K562 (cell line): ENCODE measurements around the gene C13orf46. TPM values are rescaled to one million over a fixed set of nuclear protein-coding genes. Genes with fewer than 3 reads are reported as not detected.

ENCODE experiments used
- ATAC-seq: fragments of 200-7000 bp; cut with Tn5 transposase; 3 replicates; pipeline ENCODE4 v1.9.1; 2020; ENCODE audit warnings: moderate library complexity
- BruUV-seq: library from RNA; stranded (reverse); fragments of 400-500 nt; replicated peaks from 2 replicates; lab custom pipeline; 2021; lab: Mats Ljungman, UMichigan
- CTCF ChIA-PET: fragments of 300-600 bp; formaldehyde crosslinking; extraction: SDS; loops from one replicate; lab custom pipeline; 2021; ENCODE audit warnings: low intra/inter-chr PET ratio; lab: Yijun Ruan, JAX
- POLR2A ChIA-PET: fragments of 300-600, 350-650 bp; sonication (Branson Sonifier 250); formaldehyde crosslinking; extraction: SDS; loops from one replicate; lab custom pipeline; 2021; ENCODE audit warnings: antibody characterized with exemption, inconsistent platforms; lab: Yijun Ruan, JAX
- DNase-seq, 4 experiments: peaks; one replicate each; pipeline versions ENCODE4 v3.0.0 to v3.0.0-alpha.2; 2011 to 2018; ENCODE audit warnings: low spot score in 3 of 4, mixed read lengths in 3 of 4; ENCODE audit errors: extremely low read depth in 1 of 4
- FAIRE-seq: peaks from 2 replicates; lab custom pipeline; 2011; peaks lifted over from hg19 to GRCh38; lab: Jason Lieb, UNC
- H2AFZ ChIP-seq: 2 replicates; pipeline ENCODE4 v1.6.0; 2011; ENCODE audit warnings: low read depth, low read length, control low read depth, inconsistent platforms
- H3K27ac ChIP-seq: fragments of 200-600 bp; 3 replicates; pipeline ENCODE4 v1.8.0; 2011; ENCODE audit warnings: low read depth, mild to moderate bottlenecking, control low read depth, inconsistent platforms, low read length, moderate library complexity, mixed read lengths; ENCODE audit errors: extremely low read depth
- H3K27me3 ChIP-seq, 2 experiments: fragments of 300-600 bp in 1 of 2; 2 replicates in 1 of 2; 3 replicates in 1 of 2; pipeline versions ENCODE4 v1.6.0 to v1.8.0; 2011; ENCODE audit warnings: inconsistent platforms in 2 of 2, low read length in 2 of 2, mild to moderate bottlenecking in 1 of 2, mixed read lengths in 1 of 2, moderate library complexity in 1 of 2; ENCODE audit not compliant: control insufficient read depth in 2 of 2, insufficient read depth in 2 of 2
- H3K36me3 ChIP-seq: fragments of 300-600 bp; 3 replicates; pipeline ENCODE4 v1.8.0; 2011; ENCODE audit warnings: mild to moderate bottlenecking, low read length, inconsistent platforms; ENCODE audit not compliant: control insufficient read depth, insufficient read depth
- H3K4me1 ChIP-seq, 2 experiments: fragments of 200-600 bp in 1 of 2; replicated peaks in 1 of 2; 2 replicates in 1 of 2; 3 replicates in 1 of 2; pipeline versions ENCODE4 v1.5.1 to v1.8.0; 2011; ENCODE audit warnings: inconsistent platforms in 2 of 2, low read length in 2 of 2, mild to moderate bottlenecking in 1 of 2, mixed read lengths in 1 of 2, moderate library complexity in 1 of 2; ENCODE audit not compliant: control insufficient read depth in 2 of 2, insufficient read depth in 2 of 2
- H3K4me2 ChIP-seq: 2 replicates; pipeline ENCODE4 v1.6.1; 2011; ENCODE audit warnings: low read length, control low read depth, inconsistent platforms, mixed read lengths; ENCODE audit not compliant: insufficient read depth
- H3K4me3 ChIP-seq: fragments of 200-600 bp; sonication (generic), shearing (Covaris generic); 2 replicates; pipeline ENCODE4 v1.5.1; 2016; ENCODE audit warnings: control low read depth, inconsistent platforms
- H3K79me2 ChIP-seq: fragments of 200-600 bp; 3 replicates; pipeline ENCODE4 v1.8.0; 2011; ENCODE audit warnings: low read length, inconsistent platforms; ENCODE audit not compliant: control insufficient read depth, insufficient read depth
- H3K9ac ChIP-seq, 2 experiments: 2 replicates each; pipeline versions ENCODE4 v1.6.0 to v1.6.1; 2011; ENCODE audit warnings: low read depth in 2 of 2, low read length in 2 of 2, control low read depth in 1 of 2, inconsistent platforms in 1 of 2, mild to moderate bottlenecking in 1 of 2, mixed read lengths in 1 of 2; ENCODE audit not compliant: insufficient read depth in 1 of 2
- H3K9me1 ChIP-seq: one replicate; pipeline ENCODE4 v1.6.0; 2011; ENCODE audit warnings: inconsistent platforms, mild to moderate bottlenecking, low read length, moderate library complexity; ENCODE audit not compliant: control insufficient read depth, insufficient read depth
- H3K9me3 ChIP-seq: replicated peaks from 2 replicates; pipeline ENCODE4 v1.5.1; 2011; ENCODE audit warnings: low read depth, low read length, inconsistent platforms; ENCODE audit not compliant: control insufficient read depth, insufficient read depth
- H4K20me1 ChIP-seq: replicated peaks from 2 replicates; pipeline ENCODE4 v1.6.1; 2011; ENCODE audit warnings: low read length, inconsistent platforms, mixed read lengths; ENCODE audit not compliant: control insufficient read depth, insufficient read depth
- BACH1 ChIP-seq: fragments of 200-800 bp; sonication (Bioruptor generic); IDR thresholded peaks from 2 replicates; pipeline ENCODE4 v1.6.1; 2016; ENCODE audit warnings: missing genetic modification characterization, missing compliant biosample characterization
- BRF2 ChIP-seq: IDR thresholded peaks from 3 replicates; pipeline ENCODE4 v1.6.1; 2011; ENCODE audit warnings: borderline replicate concordance, mild to moderate bottlenecking; ENCODE audit not compliant: insufficient read length, insufficient read depth
- CCAR2 ChIP-seq: fragments of 200-400 bp; formaldehyde crosslinking; IDR thresholded peaks from 2 replicates; pipeline ENCODE4 v1.6.1; 2017; ENCODE audit warnings: mild to moderate bottlenecking, low read depth, low read length
- CHD7 ChIP-seq: fragments of 200-600 bp; sonication (generic); IDR thresholded peaks from one replicate; pipeline ENCODE4 v1.6.1; 2012; ENCODE audit warnings: mild to moderate bottlenecking, low read depth, low read length, inconsistent platforms
- COPS2 ChIP-seq: fragments of 450-650 bp; conservative IDR thresholded peaks from 2 replicates; pipeline ENCODE4 v1.6.1; 2016; ENCODE audit warnings: mild to moderate bottlenecking, moderate library complexity
- E2F4 ChIP-seq: sonication (generic); formaldehyde crosslinking; IDR thresholded peaks from 2 replicates; pipeline ENCODE4 v1.8.0; 2022; ENCODE audit warnings: mild to moderate bottlenecking, low read depth, missing genetic modification reagents
- EGR1 ChIP-seq: fragments of 450-650 bp; conservative IDR thresholded peaks from 2 replicates; pipeline ENCODE4 v1.6.1; 2017; ENCODE audit warnings: mild to moderate bottlenecking
- GTF2A2 ChIP-seq: IDR thresholded peaks from 2 replicates; pipeline ENCODE4 v1.6.1; 2016; ENCODE audit warnings: mild to moderate bottlenecking, missing genetic modification characterization, missing compliant biosample characterization
- ZBED1 ChIP-seq: IDR thresholded peaks from 2 replicates; pipeline ENCODE4 v1.6.1; 2014
- WGBS: fragments of 100-300 bp; shearing (Covaris generic); methylation state at CpG from one replicate; pipeline ENCODE4 v1.1.6; 2016; ENCODE audit warnings: low coverage, mixed read lengths; ENCODE audit not compliant: insufficient coverage; ENCODE audit errors: missing lambda C conversion rate; 5-methylcytosine and 5-hydroxymethylcytosine counted together
- in situ Hi-C: fragments of 300-500 bp; cut with MboI; formaldehyde crosslinking; loops from 4 replicates; pipeline ENCODE4 v1.15.0; 2018; ENCODE audit warnings: inconsistent platforms, mixed read lengths
- intact Hi-C: fragments of 100-400 bp; cut with micrococcal nuclease; formaldehyde crosslinking; loops from 2 replicates; pipeline ENCODE4 v1.14.2; 2022
- polyA plus RNA-seq, 8 experiments: library from polyadenylated mRNA; depleted of rRNA in 4 of 8; stranded (reverse) in 5 of 8; unstranded in 3 of 8; fragments of >200 nt; fragmentation: Nextera tagmentation in 2 of 8; fragmentation: Illumina TruSeq in 1 of 8; extraction: Ambion mirVana in 2 of 8; extraction: Trizol in 1 of 8; gene quantifications; 2 replicates each; pipeline versions ENCODE4 v1.2.1 to v1.2.3, GENCODE V29; 2011 to 2014; ENCODE audit warnings: inconsistent platforms in 1 of 8, missing spikeins in 1 of 8
- total RNA-seq, 7 experiments: library from RNA; depleted of rRNA in 6 of 7; stranded (reverse); fragments of >200 nt in 6 of 7; fragmentation: Illumina TruSeq in 2 of 7; extraction: Trizol in 2 of 7; gene quantifications; 2 replicates each; pipeline versions ENCODE4 v1.2.1 to v1.2.3, GENCODE V29; 2011 to 2021; ENCODE audit warnings: low replicate concordance in 1 of 7

Gene C13orf46
- total and polyA plus RNA-seq, 9 of the 15 experiments (the other 6 are each of a cell fraction or from before 2014, with no cell fraction given), result 0.04 to 0.24 (median 0.05) TPM; not detected in 4

GRCh38 chr13:114016321-114017027 is 42.6 kb upstream of the C13orf46 start:
- Histone ChIP-seq H3K9me1 (no peaks in the 10 kb centered on the region), H3K79me2 (no peaks in the 10 kb centered on the region), H3K4me2 (no peak overlapping the region), H3K4me1 (peaks cover 2 to 48% of the 10 kb centered on the region in 2 experiments; a peak in 3 of 5 replicates), H3K9me3 (no peaks in the 10 kb centered on the region), H2AFZ (no peak overlapping the region), H3K9ac (no peak overlapping the region), H4K20me1 (no peaks in the 10 kb centered on the region), H3K4me3 (no peak overlapping the region), H3K27me3 (no peaks in the 10 kb centered on the region), H3K36me3 (peaks cover 38% of the 10 kb centered on the region; the same call in 2 of the 3 replicates), H3K27ac (no peak overlapping the region)
- POLR2A ChIA-PET, result no interaction called here
- intact Hi-C loops, result no loop called here
- CTCF ChIA-PET, result no interaction called here
- no TSS peak for BruUV-seq
- ATAC-seq, result no peak
- DNase-seq, result no peak
- 93% methylated on average over 9 of the region's 30 CpGs for WGBS
- FAIRE-seq, result no peak
- in situ Hi-C loops, result no loop called here
- TF ChIP-seq GTF2A2 (no peak), EGR1 (no peak), BACH1 (no peak), CCAR2 (no peak), ZBED1 (no peak), CHD7 (no peak), E2F4 (CRISPR knock-in tag) (no peak), COPS2 (no peak), BRF2 (no peak)
